Gastroesophageal sphincter (tissue), 3 donors: ENCODE data around the gene CHRNA4.

Source experiments
- POLR2AphosphoS5 ChIP-seq: sonication (generic); formaldehyde crosslinking; IDR thresholded peaks from one replicate; pipeline ENCODE4 v1.6.1; 2017; ENCODE audit warnings: antibody characterized with exemption
- TF ChIP-seq, protein P1 (sequence below), 4 experiments: fragments of 200-600 bp in 2 of 4; fragments of 450-650 bp in 2 of 4; sonication (generic) in 1 of 4; IDR thresholded peaks; one replicate each; pipeline ENCODE4 v1.5.1; 2017 to 2019; ENCODE audit warnings: antibody characterized with exemption in 4 of 4, mild to moderate bottlenecking in 2 of 4, moderate library complexity in 2 of 4

GRCh38 chr20:63366390-63367365, 5.5 kb upstream of the CHRNA4 start:
- TF ChIP-seq, protein P1, sequence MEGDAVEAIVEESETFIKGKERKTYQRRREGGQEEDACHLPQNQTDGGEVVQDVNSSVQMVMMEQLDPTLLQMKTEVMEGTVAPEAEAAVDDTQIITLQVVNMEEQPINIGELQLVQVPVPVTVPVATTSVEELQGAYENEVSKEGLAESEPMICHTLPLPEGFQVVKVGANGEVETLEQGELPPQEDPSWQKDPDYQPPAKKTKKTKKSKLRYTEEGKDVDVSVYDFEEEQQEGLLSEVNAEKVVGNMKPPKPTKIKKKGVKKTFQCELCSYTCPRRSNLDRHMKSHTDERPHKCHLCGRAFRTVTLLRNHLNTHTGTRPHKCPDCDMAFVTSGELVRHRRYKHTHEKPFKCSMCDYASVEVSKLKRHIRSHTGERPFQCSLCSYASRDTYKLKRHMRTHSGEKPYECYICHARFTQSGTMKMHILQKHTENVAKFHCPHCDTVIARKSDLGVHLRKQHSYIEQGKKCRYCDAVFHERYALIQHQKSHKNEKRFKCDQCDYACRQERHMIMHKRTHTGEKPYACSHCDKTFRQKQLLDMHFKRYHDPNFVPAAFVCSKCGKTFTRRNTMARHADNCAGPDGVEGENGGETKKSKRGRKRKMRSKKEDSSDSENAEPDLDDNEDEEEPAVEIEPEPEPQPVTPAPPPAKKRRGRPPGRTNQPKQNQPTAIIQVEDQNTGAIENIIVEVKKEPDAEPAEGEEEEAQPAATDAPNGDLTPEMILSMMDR (IDR thresholded peaks at IDR 0.05) = no peak
- TF ChIP-seq POLR2AphosphoS5 = no peak
